ENCODE measurements around the gene BCR. TPM values are rescaled to one million over a fixed set of nuclear protein-coding genes. Genes with fewer than 3 reads are reported as not detected.
"Not testable (repeated sequence)": the region's sequence is repeated elsewhere in the genome, so short reads cannot be mapped to it uniquely, and the experiment has no call there.

The BCR gene
- total RNA-seq, 1 donor from 2014 or later: 186 TPM

DNA sequence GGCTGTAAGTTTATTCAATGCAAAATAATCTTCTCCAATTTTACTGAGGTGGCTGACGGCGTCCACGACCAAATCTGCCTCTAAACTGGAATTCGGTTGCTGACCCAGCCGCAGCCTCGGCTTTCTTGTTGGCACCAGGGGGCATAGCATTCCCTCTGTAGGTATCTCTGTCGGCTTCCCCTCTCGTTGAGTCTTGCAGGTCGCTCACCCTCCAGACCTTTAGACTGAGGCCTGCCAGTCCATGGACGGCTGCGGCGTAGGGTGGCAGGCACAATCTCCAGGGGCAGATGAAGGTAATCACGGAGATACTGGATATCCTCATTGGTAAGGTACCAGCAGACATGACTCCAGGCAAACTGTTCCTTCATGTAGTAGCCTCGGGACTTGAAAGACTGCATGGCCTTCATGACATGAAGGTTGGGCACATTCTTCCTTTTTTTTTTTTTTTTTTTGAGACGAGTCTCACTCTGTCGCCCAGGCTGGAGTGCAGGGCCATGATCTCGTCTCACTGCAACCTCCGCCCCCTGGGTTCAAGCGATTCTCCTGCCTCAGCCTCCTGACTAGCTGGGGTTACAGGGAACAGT lies 142.3 kb downstream of the BCR start:
- not testable (repeated sequence) for DNase-seq

DNA sequence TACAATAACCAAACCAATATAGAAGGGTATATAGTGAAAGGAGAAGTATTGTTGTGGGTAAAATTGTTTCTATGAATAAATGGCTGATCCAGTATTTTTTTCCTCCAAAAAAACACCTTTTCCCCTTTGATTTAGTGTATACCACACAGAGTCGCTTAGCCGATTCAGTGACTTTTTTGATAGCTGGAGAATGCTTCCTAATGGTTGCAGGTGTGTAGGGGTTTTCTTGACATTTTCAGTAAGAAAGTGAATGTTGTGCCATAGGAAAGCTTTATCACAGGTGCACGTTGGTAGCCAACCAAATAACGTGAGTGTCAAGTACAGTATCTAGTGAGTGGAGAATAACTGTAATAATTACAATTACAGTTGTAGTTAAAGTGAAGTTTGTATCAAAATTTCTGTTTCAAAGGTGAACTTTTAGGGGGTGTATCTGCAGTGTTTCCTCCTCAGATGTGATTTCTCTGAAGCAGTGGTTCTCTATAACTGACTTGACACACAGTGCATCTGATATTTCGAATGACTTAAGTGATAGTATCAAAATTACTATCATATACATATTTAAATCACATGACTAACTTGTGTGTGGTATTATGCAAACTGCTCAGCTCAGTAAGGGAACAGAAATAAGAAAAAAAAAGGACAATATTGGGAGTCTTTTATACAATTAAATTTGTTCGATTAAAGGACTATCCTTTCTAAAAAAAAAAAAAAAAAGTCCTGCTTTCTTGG lies 143.8 kb downstream of the BCR start:
- DNase-seq: not testable (repeated sequence)

DNA sequence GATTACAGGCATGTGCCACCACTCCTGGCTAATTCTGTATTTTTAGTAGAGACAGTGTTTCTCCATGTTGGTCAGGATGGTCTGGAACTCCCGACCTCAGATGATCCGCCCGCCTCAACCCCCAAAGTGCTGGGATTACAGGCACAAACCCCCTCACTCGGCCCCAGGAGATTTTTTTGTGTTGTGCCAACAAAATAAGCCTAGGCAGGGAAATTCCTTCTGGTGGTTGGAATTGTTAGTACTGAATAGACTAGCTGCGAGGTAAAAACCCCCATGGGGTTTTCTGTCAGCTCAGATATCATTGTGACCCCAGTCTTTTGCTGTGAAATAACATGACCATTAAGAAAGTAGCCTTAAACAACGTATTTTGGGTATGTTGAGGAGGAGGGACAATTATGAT lies 144.9 kb downstream of the BCR start:
- no peak for DNase-seq

DNA sequence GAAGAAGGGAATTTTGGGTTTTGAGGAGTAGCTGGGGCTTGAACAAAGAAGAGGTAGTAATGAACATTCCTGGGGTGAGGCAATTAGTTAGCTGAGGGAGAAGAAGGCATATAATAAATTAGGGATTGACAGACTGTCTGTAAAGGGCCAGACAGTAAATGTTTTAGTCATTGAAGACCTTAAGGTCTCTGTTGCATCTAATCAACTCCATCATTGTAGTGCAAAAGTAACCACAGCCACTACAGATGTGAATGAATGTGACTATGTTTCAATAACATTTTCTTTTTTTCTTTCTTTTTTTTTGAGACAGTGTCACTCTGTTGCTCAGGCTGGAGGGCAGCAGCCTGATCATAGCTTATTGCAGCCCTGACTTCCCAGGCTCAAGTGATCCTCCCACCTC lies 153.5 kb downstream of the BCR start:
- DNase-seq: not testable (repeated sequence)

DNA sequence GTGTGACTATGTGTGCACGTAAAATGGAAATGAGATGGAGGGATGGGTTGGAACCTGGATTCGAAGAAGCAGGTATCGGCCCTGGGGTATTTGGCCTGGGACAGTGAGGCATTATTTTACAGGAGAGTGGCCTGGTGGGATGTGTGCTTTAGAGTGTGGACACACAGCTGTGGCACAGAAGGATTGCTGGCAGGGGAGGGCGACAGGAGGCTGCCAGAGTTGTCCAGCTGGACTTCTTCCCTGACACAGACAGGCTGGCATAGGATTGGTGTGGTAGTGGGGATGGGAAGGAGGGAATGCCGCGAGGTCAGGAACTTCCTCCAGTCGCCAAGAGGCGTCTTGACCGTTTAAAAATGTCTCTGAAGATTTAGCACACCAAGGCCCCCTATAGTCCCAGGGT lies 157.4 kb downstream of the BCR start:
- not testable (repeated sequence) for DNase-seq

DNA sequence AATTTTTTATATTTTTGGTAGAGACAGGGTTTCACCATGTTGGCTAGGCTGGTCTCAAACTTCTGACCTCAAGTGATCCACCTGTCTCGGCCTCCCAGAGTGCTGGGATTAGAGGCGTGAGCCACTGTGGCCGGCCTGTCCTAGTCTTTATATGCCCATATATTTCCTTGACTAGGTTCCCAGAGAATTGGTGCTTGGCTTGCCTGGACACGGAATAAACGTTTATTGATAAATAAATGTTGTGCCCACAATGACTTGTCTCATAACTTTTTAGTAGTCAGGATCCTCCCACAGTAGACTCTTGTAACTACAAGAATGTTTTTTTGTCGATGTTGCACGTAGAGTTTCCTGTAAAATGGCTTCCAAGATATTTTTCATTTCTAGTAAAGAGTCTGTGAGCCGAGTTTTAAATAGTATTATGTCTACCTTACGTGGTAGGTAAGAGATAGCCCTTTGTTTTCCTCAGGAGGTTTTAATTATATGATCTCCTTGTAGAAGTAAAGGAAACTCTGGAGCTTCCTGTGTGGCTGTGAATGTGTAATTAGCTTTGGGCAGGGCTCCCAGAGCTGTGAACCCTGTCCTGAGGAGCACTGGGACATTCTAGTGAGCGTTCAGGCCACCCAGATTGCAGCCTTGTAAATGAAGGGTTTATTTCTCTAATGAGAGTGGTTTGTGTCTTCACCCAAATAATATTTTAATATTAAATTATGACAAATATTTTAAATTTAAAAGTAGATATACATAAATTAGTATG lies 161.8 kb downstream of the BCR start:
- DNase-seq: not testable (repeated sequence)

GRCh38 chr22:23351321-23351720 lies 171.0 kb downstream of the BCR start:
- DNase-seq: no peak

DNA sequence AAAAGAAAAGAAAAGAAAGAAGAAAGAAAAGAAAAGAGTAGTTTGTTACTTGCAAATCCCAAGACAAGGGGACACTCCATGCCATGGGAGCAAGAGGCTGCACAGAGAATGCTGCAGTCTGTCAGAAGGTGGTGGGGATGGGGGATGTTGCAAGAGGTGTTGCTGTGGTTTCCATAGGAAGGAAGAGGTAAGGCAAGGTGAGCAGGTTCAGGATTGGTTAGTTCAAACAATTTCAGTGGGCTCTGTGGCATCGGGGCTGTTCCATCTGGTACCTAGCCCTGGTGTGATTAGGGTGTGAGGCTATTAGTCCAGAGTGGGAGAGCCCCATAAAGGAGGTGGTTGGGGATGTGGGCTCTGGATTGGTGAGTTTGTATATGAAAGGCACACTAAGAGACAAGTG lies 172.7 kb downstream of the BCR start:
- no peak for DNase-seq

DNA sequence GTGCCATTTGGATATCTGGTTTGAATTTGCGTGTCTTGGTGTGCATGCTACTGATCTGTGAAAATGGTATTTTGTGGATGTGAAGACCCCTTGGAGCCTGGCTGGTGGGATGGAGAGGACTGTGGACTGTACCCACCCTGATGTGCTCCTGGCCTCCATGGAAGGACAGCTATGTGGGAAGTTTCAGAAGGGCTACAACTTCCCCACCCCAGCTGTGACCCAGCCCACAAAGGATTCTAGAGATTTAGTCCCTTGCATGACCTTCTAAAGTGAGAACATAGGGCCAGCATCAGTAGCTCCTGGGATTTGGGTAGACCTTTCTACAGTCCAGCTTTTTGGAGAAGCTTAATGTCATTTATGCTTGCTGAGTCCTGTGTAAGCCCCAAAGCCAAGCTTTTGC lies 173.4 kb downstream of the BCR start:
- no peak for DNase-seq

DNA sequence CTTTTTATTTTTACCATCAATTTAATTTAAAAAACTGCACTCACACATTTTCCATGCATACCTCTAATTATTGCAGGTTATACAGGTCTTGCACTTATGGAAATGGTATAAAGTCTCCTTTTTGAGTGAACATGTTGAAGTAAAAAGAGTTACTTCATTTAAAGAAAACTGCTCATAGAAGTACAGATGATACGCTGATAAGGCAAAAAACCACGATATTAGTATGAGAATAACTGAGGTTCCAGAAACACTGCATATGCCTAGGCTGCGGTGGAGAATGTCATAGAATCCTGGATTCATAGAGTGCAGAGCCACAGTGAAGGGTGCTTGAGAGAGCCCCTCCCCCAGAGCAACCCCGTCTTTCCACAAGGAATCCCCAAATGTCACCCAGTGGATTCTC lies 175.8 kb downstream of the BCR start:
- DNase-seq: no peak

GRCh38 chr22:23357053-23357452 lies 176.7 kb downstream of the BCR start:
- peak; percentile 8 for DNase-seq

DNA sequence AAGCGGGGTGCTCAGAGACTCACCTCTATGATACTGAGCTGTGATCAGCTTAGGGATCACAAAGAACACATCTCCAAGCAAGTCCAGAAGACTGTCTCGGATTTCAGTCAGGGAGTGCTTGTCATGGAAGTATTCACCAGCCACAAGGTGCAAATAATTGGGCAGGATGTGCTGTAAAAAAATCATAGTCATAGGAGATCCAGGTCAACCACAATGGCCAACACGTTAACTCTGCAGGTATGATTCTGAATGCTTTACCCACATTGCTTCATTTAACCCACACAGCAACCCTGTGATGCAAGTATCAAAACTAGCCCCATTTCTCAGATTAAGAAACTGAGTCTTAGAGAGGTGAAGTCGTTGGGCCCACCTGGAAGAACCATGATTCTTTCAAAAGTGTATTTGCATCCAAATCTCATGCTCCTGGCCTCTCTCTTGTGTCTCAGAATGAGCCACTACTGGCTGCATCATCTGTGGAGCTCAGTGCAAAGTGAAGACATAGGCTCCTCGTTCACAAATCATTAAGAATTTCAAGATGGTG lies 179.3 kb downstream of the BCR start:
- DNase-seq: no peak

DNA sequence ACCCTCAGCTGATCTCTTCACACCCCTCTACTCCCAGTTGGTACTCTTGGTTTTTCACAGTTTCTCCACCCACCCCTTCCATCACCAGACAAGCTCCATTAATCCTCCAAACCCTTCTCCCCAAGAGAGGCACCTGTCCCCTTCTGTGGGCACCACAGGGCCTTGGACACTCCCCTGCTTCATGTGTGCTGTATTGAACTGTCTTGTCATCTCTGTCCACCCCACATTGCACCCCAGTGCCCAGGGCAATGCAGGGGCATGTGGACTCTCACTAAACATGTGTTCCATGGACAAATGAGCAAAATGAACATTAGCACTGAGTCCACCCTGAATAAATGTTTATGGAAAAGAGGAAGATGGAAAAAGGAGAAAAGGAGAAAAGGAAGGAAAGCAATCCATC lies 181.4 kb downstream of the BCR start:
- no peak for DNase-seq

DNA sequence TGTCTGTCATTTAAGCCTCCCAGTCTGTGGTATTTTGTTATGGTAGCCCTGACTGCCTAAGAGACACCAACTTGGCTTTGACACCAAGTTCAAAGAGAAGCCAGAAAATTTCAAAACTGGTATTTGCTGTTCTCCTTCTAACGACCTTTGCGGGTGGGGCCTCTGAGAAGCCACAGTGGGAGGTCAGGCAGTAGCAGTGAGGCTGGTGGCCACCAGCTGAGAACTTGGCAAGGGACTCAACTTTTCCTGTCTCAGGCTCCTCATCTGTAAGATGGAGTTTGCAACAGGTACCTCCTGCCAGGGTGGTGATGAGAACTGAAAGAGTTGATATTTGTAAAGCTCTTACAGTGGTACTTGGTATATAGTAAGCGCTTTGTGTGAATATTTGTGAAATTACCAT lies 183.4 kb downstream of the BCR start:
- DNase-seq: no peak

GRCh38 chr22:23364389-23364788 lies 184.1 kb downstream of the BCR start:
- DNase-seq: no peak

DNA sequence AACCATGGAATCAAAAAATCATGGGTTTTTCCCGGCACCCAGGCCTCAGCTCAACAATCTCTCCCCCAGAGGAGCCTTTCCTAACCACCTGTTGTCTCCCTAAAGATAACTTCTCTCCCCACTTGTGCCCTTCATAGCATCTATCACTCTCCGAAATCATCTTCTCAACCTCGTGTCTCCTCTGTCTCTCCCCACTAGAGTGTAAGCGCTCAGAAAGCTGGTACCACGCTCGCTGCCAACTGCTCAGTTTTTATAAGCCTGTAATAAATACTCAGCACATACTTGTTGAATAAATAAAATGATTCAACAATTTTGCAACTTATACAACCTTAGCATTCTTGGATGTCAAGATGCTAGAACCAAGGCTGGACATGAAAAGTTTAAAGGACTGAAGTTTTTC lies 185.2 kb downstream of the BCR start:
- no peak for DNase-seq

GRCh38 chr22:23365961-23366360 lies 185.7 kb downstream of the BCR start:
- no peak for DNase-seq

DNA sequence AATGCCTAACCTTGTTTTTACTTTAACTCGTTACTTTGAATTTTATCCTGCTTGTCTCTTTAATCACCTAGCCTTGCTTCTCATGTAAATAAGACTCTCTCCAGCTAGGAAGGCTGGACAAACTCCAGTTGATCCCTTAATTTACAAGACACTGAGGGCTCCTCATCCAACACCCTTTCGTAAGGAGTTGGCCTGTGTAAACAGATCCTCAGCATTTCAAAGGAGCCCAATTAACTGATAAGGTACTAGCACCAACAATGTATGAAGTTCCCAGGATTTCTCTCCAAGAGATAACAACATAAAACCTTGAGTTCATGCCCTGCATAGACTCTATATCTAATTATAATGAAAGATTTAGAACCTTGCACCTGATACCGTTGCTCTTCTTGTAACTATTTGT lies 186.9 kb downstream of the BCR start:
- not testable (repeated sequence) for DNase-seq

Other genes starting within 250 kb of the BCR start
- 0.37 and 0.68 TPM in 2 replicates for gene GNAZ, start 110.0 kb upstream of the BCR start, total RNA-seq
- gene RSPH14, start 38.5 kb upstream of the BCR start, total RNA-seq: 0.17 and 0.23 TPM in 2 replicates
- gene RAB36, start 35.0 kb upstream of the BCR start, total RNA-seq: 0.34 and 0.70 TPM in 2 replicates

Measured in dermis blood vessel endothelial cell (primary cell).